CD4-positive, alpha-beta T cell treated with Interleukin-6 for 4 hours (primary cell): ENCODE data around the gene MYO1A.
"Not testable (repeated sequence)": the region's sequence is repeated elsewhere in the genome, so short reads cannot be mapped to it uniquely, and the experiment has no call there.

ENCODE experiments used
- DNase-seq: peaks from one replicate; pipeline ENCODE4 v3.0.0-alpha.2; 2020; ENCODE audit warnings: mixed read lengths

Gene MYO1A

GRCh38 chr12:57087010-57087690 is 37.2 kb upstream of the MYO1A start:
- peak; percentile 95 for DNase-seq

- peak; percentile 60 for DNase-seq
Observed at GRCh38 chr12:57086493-57087009, 36.6 kb upstream of the MYO1A start.

- DNase-seq, result peak; percentile 52
Observed at GRCh38 chr12:57085999-57086492, 36.1 kb upstream of the MYO1A start.

GRCh38 chr12:57080855-57081254 is 30.9 kb upstream of the MYO1A start:
- DNase-seq, result no peak

GRCh38 chr12:57079821-57080220 is 29.9 kb upstream of the MYO1A start:
- no peak for DNase-seq

GRCh38 chr12:57078519-57079404 is 28.8 kb upstream of the MYO1A start, which contains the start of gene NEMP1:
TSS of gene NEMP1 (minus strand) at chr12:57078791. CDS start at chr12:57078745, 46 bp downstream.
- DNase-seq, result peak; percentile 95

GRCh38 chr12:57073566-57074450 is 23.9 kb upstream of the MYO1A start:
- not testable (repeated sequence) for DNase-seq

- DNase-seq, result no peak
Observed at GRCh38 chr12:57072661-57073060, 22.7 kb upstream of the MYO1A start.

- peak; percentile 73 for DNase-seq
Observed at GRCh38 chr12:57069523-57069922, 19.6 kb upstream of the MYO1A start.

- no peak for DNase-seq
Observed at GRCh38 chr12:57066245-57066644, 16.3 kb upstream of the MYO1A start.

- peak; percentile 69 for DNase-seq
Observed at GRCh38 chr12:57063991-57064685, 14.2 kb upstream of the MYO1A start.

- DNase-seq, result no peak
Observed at GRCh38 chr12:57058454-57058853, 8.5 kb upstream of the MYO1A start.

GRCh38 chr12:57057067-57057751 is 7.3 kb upstream of the MYO1A start:
- DNase-seq, result no peak

GRCh38 chr12:57055824-57056223 is 5.9 kb upstream of the MYO1A start:
- DNase-seq, result no peak

GRCh38 chr12:57053901-57054300 is 4.0 kb upstream of the MYO1A start:
- not testable (repeated sequence) for DNase-seq

GRCh38 chr12:57053146-57053545 is 3.2 kb upstream of the MYO1A start:
- not testable (repeated sequence) for DNase-seq

- no peak for DNase-seq
Observed at GRCh38 chr12:57051011-57051410, 1.1 kb upstream of the MYO1A start.

GRCh38 chr12:57049119-57049446 is 846 bp downstream of the MYO1A start:
- DNase-seq, result no peak

- no peak for DNase-seq
Observed at GRCh38 chr12:57048423-57049118, 1.4 kb downstream of the MYO1A start.

GRCh38 chr12:57047981-57048380 is 1.9 kb downstream of the MYO1A start:
- DNase-seq, result no peak
